Suprapubic skin (tissue), 4 donors: ENCODE data around the gene STYXL2. TPM values are rescaled to one million over a fixed set of nuclear protein-coding genes. Genes with fewer than 3 reads are reported as not detected.

ENCODE experiments used
- DNase-seq, 2 donors: peaks; one replicate each; pipeline ENCODE4 v3.0.0-alpha.2; 2019; ENCODE audit warnings: low spot score in 2 of 2
- H3K27ac ChIP-seq: fragments of 200-600 bp; sonication (generic); one replicate; pipeline ENCODE4 v1.5.1; 2019
- H3K27me3 ChIP-seq: fragments of 200-600 bp; sonication (generic); one replicate; pipeline ENCODE4 v1.5.1; 2019
- H3K36me3 ChIP-seq: fragments of 200-600 bp; sonication (generic); one replicate; pipeline ENCODE4 v1.5.1; 2019
- H3K4me1 ChIP-seq: fragments of 200-600 bp; sonication (generic); one replicate; pipeline ENCODE4 v1.5.1; 2019
- H3K4me3 ChIP-seq: fragments of 200-600 bp; sonication (generic); one replicate; pipeline ENCODE4 v1.5.1; 2019; ENCODE audit warnings: mild to moderate bottlenecking
- H3K9me3 ChIP-seq: fragments of 200-600 bp; sonication (generic); one replicate; pipeline ENCODE4 v1.5.1; 2019
- EP300 ChIP-seq: sonication (generic); formaldehyde crosslinking; IDR thresholded peaks from one replicate; pipeline ENCODE4 v1.6.1; 2017; ENCODE audit warnings: antibody characterized with exemption
- POLR2A ChIP-seq, 2 donors: fragments of 450-650 bp; IDR thresholded peaks; one replicate each; pipeline ENCODE4 v1.6.1; 2017; ENCODE audit warnings: antibody characterized with exemption in 2 of 2, mild to moderate bottlenecking in 2 of 2, moderate library complexity in 2 of 2
- POLR2AphosphoS5 ChIP-seq, 3 donors: sonication (generic); formaldehyde crosslinking; IDR thresholded peaks; one replicate each; pipeline ENCODE4 v1.6.1; 2017; ENCODE audit warnings: antibody characterized with exemption in 3 of 3
- WGBS: methylation state at CpG from one replicate; pipeline ENCODE4 v1.1.5; 2018; 5-methylcytosine and 5-hydroxymethylcytosine counted together
- total RNA-seq, 4 donors: library from RNA; depleted of rRNA; stranded (reverse); fragments of >200 nt; gene quantifications; one replicate each; pipeline ENCODE4 v1.1.0, GENCODE V29; 2016
- TF ChIP-seq, protein P1 (sequence below), 2 donors: fragments of 200-600 bp in 1 of 2; fragments of 450-650 bp in 1 of 2; sonication (generic) in 1 of 2; IDR thresholded peaks; one replicate each; pipeline ENCODE4 v1.5.1; 2016 to 2019; ENCODE audit warnings: antibody characterized with exemption in 2 of 2, mild to moderate bottlenecking in 1 of 2, moderate library complexity in 1 of 2

STYXL2 gene
- total RNA-seq, 4 donors from 2014 or later = 0.29 TPM; not detected in 3

DNA sequence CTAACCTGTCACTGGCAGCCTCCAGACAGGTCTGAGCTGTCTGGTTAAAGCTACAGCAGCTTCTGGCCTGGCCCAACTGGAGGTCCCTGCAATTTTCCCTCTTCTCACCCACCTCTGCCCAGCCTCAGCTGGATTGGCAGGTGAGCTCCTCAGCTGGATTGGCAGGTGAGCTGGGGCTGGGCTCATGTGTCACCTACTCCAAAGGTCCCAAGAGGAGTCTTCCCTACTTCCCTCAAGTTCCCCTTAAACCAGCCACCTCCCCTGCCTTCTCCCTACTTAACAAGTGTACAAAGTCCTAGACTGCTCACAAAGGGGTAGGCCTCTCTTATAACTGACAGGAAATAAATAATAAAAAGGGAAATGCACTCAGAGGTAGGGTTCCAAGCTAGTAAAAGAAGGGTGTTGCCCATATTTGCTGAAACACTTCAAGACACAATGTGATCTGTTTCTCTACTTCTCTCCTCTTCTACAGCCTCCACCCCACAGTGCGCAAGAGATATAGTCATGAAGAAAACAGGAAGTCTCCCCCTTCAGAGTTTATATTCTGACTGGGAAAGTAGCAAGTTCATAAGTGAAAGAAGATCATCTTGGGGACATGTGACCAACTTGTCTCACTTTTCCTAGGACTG is 3.4 kb upstream of the STYXL2 start, which contains the start of gene GPA33:
TSS of gene GPA33 (minus strand) at position 64 of the 629 bp plus-strand sequence. CDS start 90 bp downstream, outside the sequence.
- TF ChIP-seq POLR2AphosphoS5 (IDR thresholded peaks at IDR 0.05) = no peak
- no peak for TF ChIP-seq EP300
- TF ChIP-seq, protein P1, sequence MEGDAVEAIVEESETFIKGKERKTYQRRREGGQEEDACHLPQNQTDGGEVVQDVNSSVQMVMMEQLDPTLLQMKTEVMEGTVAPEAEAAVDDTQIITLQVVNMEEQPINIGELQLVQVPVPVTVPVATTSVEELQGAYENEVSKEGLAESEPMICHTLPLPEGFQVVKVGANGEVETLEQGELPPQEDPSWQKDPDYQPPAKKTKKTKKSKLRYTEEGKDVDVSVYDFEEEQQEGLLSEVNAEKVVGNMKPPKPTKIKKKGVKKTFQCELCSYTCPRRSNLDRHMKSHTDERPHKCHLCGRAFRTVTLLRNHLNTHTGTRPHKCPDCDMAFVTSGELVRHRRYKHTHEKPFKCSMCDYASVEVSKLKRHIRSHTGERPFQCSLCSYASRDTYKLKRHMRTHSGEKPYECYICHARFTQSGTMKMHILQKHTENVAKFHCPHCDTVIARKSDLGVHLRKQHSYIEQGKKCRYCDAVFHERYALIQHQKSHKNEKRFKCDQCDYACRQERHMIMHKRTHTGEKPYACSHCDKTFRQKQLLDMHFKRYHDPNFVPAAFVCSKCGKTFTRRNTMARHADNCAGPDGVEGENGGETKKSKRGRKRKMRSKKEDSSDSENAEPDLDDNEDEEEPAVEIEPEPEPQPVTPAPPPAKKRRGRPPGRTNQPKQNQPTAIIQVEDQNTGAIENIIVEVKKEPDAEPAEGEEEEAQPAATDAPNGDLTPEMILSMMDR (IDR thresholded peaks at IDR 0.05) = no peak
- H3K4me1 ChIP-seq = no peaks in the 10 kb centered on the region
- no peaks in the 10 kb centered on the region for H3K9me3 ChIP-seq
- no peaks in the 10 kb centered on the region for H3K27me3 ChIP-seq
- DNase-seq = no peak
- H3K36me3 ChIP-seq = no peaks in the 10 kb centered on the region
- 88% methylated on average over 1 of the region's 1 CpG for whole genome bisulfite sequencing
- H3K27ac ChIP-seq = no peak within 1 kb of the TSS
- no peak within 1 kb of the TSS for H3K4me3 ChIP-seq

DNA sequence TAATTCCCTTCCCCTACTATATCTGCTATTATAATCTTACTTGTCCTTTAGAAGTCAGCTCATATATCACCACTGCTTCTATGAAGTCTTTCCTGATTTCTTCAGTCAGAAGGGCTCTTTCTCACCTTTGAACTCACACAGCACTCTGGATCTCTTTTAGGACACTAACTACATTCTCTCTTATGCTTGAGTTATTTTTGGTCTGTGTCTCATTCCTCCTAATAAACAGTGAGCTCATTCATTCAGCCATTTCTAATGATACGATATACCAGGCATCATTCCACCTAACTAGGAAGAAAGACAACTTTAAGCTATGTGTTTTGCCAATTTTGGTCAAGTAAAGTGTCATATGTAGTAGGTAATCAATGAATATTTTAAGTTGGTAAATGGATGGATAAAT is 1.2 kb upstream of the STYXL2 start:
- 85% methylated on average over 1 of the region's 1 CpG for WGBS
- no peak for DNase-seq
- H3K4me3 ChIP-seq = no peak overlapping the region
- TF ChIP-seq POLR2A (IDR thresholded peaks at IDR 0.05) (no peak), POLR2AphosphoS5 (IDR thresholded peaks at IDR 0.05) (no peak), EP300 (no peak)
- TF ChIP-seq, protein P1 (IDR thresholded peaks at IDR 0.05) = no peak
- H3K4me1 ChIP-seq = no peaks in the 10 kb centered on the region
- H3K27me3 ChIP-seq = no peaks in the 10 kb centered on the region
- H3K9me3 ChIP-seq = no peaks in the 10 kb centered on the region
- H3K36me3 ChIP-seq = no peaks in the 10 kb centered on the region
- no peak overlapping the region for H3K27ac ChIP-seq

DNA sequence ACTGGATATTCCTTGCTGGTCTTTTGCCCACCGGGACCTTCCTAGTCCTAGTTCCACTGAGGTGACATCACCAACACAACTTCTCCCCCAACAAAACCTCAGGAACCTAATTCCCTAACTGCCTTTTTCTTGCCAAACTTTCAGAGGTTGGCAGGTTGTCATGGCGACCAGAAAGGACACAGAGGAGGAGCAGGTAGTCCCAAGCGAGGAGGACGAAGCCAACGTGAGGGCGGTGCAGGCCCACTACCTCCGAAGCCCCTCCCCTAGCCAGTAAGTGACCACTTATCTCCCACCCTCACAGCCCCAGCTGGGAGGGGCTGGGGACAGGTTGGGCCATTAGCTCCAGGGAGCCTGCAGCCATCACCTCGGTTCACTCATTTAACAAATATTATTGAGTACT is 815 bp downstream of the STYXL2 start:
- Histone ChIP-seq H3K9me3 (no peaks in the 10 kb centered on the region), H3K4me3 (no peak overlapping the region), H3K36me3 (no peaks in the 10 kb centered on the region), H3K4me1 (no peaks in the 10 kb centered on the region), H3K27ac (no peak overlapping the region), H3K27me3 (no peaks in the 10 kb centered on the region)
- DNase-seq = no peak
- WGBS = 83% methylated on average over 8 of the region's 8 CpGs
- TF ChIP-seq POLR2A (IDR thresholded peaks at IDR 0.05) = no peak
- no peak for TF ChIP-seq POLR2AphosphoS5 (IDR thresholded peaks at IDR 0.05)
- no peak for TF ChIP-seq EP300
- TF ChIP-seq, protein P1 (IDR thresholded peaks at IDR 0.05) = no peak

DNA sequence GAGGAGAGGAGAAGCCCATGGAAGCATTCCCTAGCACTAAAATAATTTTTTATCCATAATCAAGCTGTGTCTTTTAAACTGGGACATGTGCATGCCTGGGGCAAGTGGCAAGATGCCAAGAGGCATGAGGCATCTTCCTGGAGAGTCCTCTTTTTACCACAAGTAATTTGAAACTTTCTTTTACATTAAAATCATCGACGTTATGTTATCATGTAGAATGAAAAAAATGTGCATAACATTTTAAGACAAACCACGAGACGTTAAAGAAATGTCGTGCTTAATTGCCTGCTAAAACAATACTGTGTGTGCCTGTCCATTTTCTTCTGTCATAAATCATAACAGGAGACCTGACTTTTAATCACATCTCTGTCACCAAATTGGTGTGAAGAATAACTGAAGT is 1.5 kb downstream of the STYXL2 start:
- Histone ChIP-seq H3K4me3 (no peak overlapping the region), H3K27ac (no peak overlapping the region), H3K27me3 (peaks cover 3% of the 10 kb centered on the region), H3K36me3 (no peaks in the 10 kb centered on the region), H3K9me3 (no peaks in the 10 kb centered on the region), H3K4me1 (no peaks in the 10 kb centered on the region)
- 18% methylated on average over 5 of the region's 5 CpGs for WGBS
- no peak for DNase-seq
- TF ChIP-seq POLR2AphosphoS5 (IDR thresholded peaks at IDR 0.05) = no peak
- no peak for TF ChIP-seq POLR2A (IDR thresholded peaks at IDR 0.05)
- TF ChIP-seq, protein P1 (IDR thresholded peaks at IDR 0.05) = no peak
- TF ChIP-seq EP300 = no peak

DNA sequence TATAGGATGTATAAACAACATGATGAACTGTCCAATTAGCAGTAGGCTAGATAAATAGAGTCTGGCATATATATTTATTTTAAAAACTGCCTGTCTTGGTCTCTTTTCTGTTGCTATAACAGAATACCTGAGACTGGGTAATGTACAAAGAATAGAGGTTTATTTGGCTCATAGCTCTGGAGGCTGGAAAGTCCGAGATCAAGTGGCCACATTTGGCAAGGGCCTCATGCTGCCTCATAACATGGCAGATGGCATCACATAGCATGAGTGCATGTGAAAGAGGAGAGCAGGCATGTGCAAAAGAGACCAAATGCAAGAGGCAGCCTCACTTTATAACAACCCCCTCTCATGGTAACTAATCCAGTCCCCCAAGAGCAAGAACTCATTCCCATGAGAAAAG is 6.0 kb downstream of the STYXL2 start:
- no peaks in the 10 kb centered on the region for H3K36me3 ChIP-seq
- no peaks in the 10 kb centered on the region for H3K4me1 ChIP-seq
- 83% methylated on average over 1 of the region's 1 CpG for WGBS
- peaks cover 3% of the 10 kb centered on the region for H3K27me3 ChIP-seq
- H3K27ac ChIP-seq = no peak overlapping the region
- no peak overlapping the region for H3K4me3 ChIP-seq
- no peaks in the 10 kb centered on the region for H3K9me3 ChIP-seq
- TF ChIP-seq POLR2AphosphoS5 (IDR thresholded peaks at IDR 0.05) = no peak
- TF ChIP-seq EP300 = no peak
- no peak for TF ChIP-seq POLR2A (IDR thresholded peaks at IDR 0.05)
- TF ChIP-seq, protein P1 (IDR thresholded peaks at IDR 0.05) = no peak
- no peak for DNase-seq
